PC-9 (cell line): ENCODE results near the gene ZNF423. TPM values are rescaled to one million over a fixed set of nuclear protein-coding genes. Genes with fewer than 3 reads are reported as not detected.

ENCODE experiments used
- BruUV-seq: library from RNA; stranded (reverse); fragments of 400-500 nt; replicated peaks from 2 replicates; lab custom pipeline; 2021; lab: Mats Ljungman, UMichigan
- CTCF ChIA-PET: fragments of 300-600 bp; sonication (Branson Sonifier 250); formaldehyde crosslinking; loops from one replicate; lab custom pipeline; 2022; ENCODE audit warnings: antibody characterized with exemption; lab: Charles Lee
- POLR2A ChIA-PET: fragments of 300-600 bp; sonication (Branson Sonifier 250); formaldehyde crosslinking; loops from one replicate; lab custom pipeline; 2022; ENCODE audit warnings: antibody characterized with exemption; ENCODE audit not compliant: unreplicated experiment; lab: Charles Lee
- DNase-seq, 2 experiments: peaks; one replicate each; pipeline versions ENCODE4 v3.0.0 to v3.0.0-alpha.2; 2015 to 2022; ENCODE audit warnings: mixed read lengths in 1 of 2
- H2AFZ ChIP-seq: fragments of 200-600 bp; sonication (generic); 2 replicates; pipeline ENCODE4 v1.8.1; 2017; ENCODE audit warnings: antibody characterized with exemption
- H3F3A ChIP-seq: fragments of 200-600 bp; sonication (generic); 2 replicates; pipeline ENCODE4 v1.8.1; 2017; ENCODE audit warnings: antibody characterized with exemption, mild to moderate bottlenecking, low read depth; ENCODE audit not compliant: insufficient read depth
- H3K27ac ChIP-seq: fragments of 200-600 bp; sonication (generic); 2 replicates; pipeline ENCODE4 v1.6.1; 2016; ENCODE audit warnings: mixed run types
- H3K27me3 ChIP-seq: fragments of 200-600 bp; sonication (generic); 2 replicates; pipeline ENCODE4 v1.6.1; 2016; ENCODE audit warnings: low read depth, mixed run types; ENCODE audit not compliant: insufficient read depth
- H3K36me3 ChIP-seq: fragments of 200-600 bp; sonication (generic); 2 replicates; pipeline ENCODE4 v1.6.1; 2016; ENCODE audit warnings: low read depth, mixed run types
- H3K4me1 ChIP-seq: fragments of 200-600 bp; sonication (generic); replicated peaks from 2 replicates; pipeline ENCODE4 v1.6.1; 2016; ENCODE audit warnings: mixed run types; ENCODE audit not compliant: insufficient read depth
- H3K4me2 ChIP-seq: fragments of 200-600 bp; sonication (generic); 2 replicates; pipeline ENCODE4 v1.6.1; 2017; ENCODE audit warnings: mixed run types
- H3K4me3 ChIP-seq: fragments of 200-600 bp; sonication (generic); 2 replicates; pipeline ENCODE4 v1.6.1; 2016; ENCODE audit warnings: mixed run types
- H3K79me2 ChIP-seq: fragments of 200-600 bp; sonication (generic); 2 replicates; pipeline ENCODE4 v1.6.1; 2017; ENCODE audit warnings: low read depth, mixed run types
- H3K9me2 ChIP-seq: fragments of 200-600 bp; sonication (generic); 2 replicates; pipeline ENCODE4 v1.8.1; 2017; ENCODE audit warnings: mild to moderate bottlenecking; ENCODE audit not compliant: insufficient read depth
- H3K9me3 ChIP-seq: fragments of 200-600 bp; sonication (generic); 2 replicates; pipeline ENCODE4 v1.8.1; 2016; ENCODE audit warnings: low read depth; ENCODE audit not compliant: insufficient read depth
- H4K20me1 ChIP-seq: fragments of 200-600 bp; sonication (generic); 2 replicates; pipeline ENCODE4 v1.8.1; 2017; ENCODE audit not compliant: insufficient read depth
- EZH2 ChIP-seq: fragments of 200-600 bp; sonication (generic); IDR thresholded peaks from 2 replicates; pipeline ENCODE4 v1.8.0; 2017; ENCODE audit warnings: antibody characterized with exemption, low read depth
- intact Hi-C: fragments of 100-400 bp; cut with micrococcal nuclease; formaldehyde crosslinking; loops from one replicate; pipeline ENCODE4 v1.10.0; 2022; ENCODE audit not compliant: unreplicated experiment
- total RNA-seq: library from RNA; stranded (reverse); gene quantifications from 2 replicates; pipeline ENCODE4 v1.2.3, GENCODE V29; 2021
- TF ChIP-seq, protein P1 (sequence below): fragments of 200-600 bp; sonication (generic); conservative IDR thresholded peaks from 2 replicates; pipeline ENCODE4 v1.6.1; 2017; ENCODE audit warnings: mixed run types, antibody characterized with exemption, mild to moderate bottlenecking, moderate library complexity

Gene ZNF423
- total RNA-seq, 1 experiment from 2014 or later: not detected

DNA sequence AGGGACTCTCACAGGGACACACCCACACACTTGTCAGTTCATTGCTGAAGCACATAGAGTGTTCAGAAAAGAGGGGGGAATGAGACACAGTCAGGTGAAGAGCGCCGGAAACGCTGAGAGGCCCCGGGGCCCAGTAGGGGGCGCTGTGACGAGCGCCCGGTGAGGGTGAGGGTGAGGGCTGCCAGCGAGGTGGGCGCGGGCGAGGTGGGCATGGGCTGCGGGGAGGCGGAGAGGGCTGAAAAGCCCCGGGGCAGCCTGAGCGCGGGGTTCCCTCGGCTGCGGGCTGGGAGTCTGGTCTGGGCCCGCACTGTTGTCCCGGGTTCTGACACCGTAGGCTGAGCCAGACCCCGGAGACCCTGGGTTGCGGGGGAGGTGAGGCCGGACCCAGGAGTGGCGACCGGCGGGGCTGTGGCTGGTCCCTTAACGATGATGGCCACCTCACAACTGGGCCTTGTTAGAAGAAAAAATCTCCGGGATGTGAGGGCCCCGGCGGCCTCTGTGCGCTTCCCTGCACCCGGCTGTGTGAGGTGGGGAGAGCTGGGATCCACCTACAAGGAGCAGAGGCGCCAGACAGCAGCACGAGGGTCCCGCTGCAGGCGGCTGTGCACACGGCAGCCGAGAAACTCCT is 390.9 kb downstream of the ZNF423 start:
- no peaks in the 10 kb centered on the region for H3K4me1 ChIP-seq
- DNase-seq: no peak
- H3K4me2 ChIP-seq: no peak overlapping the region
- H3K9me3 ChIP-seq: no peaks in the 10 kb centered on the region
- H3K9me2 ChIP-seq: no peaks in the 10 kb centered on the region
- H3K36me3 ChIP-seq: no peaks in the 10 kb centered on the region
- ChIA-PET POLR2A (no interaction called here), CTCF (no interaction called here)
- H3K27me3 ChIP-seq: peaks cover 67% of the 10 kb centered on the region
- H3K4me3 ChIP-seq: no peak overlapping the region
- H2AFZ ChIP-seq: no peak overlapping the region
- no peaks in the 10 kb centered on the region for H3K79me2 ChIP-seq
- TF ChIP-seq, protein P1, sequence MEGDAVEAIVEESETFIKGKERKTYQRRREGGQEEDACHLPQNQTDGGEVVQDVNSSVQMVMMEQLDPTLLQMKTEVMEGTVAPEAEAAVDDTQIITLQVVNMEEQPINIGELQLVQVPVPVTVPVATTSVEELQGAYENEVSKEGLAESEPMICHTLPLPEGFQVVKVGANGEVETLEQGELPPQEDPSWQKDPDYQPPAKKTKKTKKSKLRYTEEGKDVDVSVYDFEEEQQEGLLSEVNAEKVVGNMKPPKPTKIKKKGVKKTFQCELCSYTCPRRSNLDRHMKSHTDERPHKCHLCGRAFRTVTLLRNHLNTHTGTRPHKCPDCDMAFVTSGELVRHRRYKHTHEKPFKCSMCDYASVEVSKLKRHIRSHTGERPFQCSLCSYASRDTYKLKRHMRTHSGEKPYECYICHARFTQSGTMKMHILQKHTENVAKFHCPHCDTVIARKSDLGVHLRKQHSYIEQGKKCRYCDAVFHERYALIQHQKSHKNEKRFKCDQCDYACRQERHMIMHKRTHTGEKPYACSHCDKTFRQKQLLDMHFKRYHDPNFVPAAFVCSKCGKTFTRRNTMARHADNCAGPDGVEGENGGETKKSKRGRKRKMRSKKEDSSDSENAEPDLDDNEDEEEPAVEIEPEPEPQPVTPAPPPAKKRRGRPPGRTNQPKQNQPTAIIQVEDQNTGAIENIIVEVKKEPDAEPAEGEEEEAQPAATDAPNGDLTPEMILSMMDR: 0 out of 2 replicates have a peak, but pooled peaks have one; percentile 21
- TF ChIP-seq EZH2: no peak
- BruUV-seq: no TSS peak
- intact Hi-C loops: no loop called here
- H4K20me1 ChIP-seq: no peaks in the 10 kb centered on the region
- no peak overlapping the region for H3K27ac ChIP-seq
- no peaks in the 10 kb centered on the region for H3F3A ChIP-seq

DNA sequence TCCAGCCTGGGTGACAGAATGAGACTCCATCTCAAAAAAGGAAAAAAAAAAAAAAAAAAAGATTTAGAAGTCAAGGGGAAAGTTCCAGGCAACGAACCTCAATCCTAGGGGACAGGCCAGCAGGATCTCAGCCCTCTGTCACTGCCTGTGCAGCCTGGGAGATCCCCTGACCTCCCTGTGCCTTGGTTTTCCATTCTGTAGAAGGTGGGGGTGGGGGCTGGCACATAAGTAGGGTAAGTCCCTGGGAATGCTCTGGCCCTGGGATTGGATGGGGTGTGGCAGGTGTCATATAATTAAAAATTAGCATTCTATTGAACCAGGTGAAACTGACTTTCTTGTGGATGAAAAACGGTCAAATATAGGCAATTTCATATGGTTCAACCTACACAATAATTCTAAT is 391.8 kb downstream of the ZNF423 start:
- Histone ChIP-seq H2AFZ (no peak overlapping the region), H3K4me3 (no peak overlapping the region), H3K36me3 (no peaks in the 10 kb centered on the region), H3F3A (no peaks in the 10 kb centered on the region), H3K79me2 (no peaks in the 10 kb centered on the region), H3K9me2 (no peaks in the 10 kb centered on the region), H3K9me3 (no peaks in the 10 kb centered on the region), H3K4me1 (no peaks in the 10 kb centered on the region), H3K27ac (no peak overlapping the region), H3K27me3 (peaks cover 76% of the 10 kb centered on the region), H3K4me2 (no peak overlapping the region), H4K20me1 (no peaks in the 10 kb centered on the region)
- no peak for TF ChIP-seq EZH2
- TF ChIP-seq, protein P1: no peak
- DNase-seq: no peak
- POLR2A ChIA-PET: interaction anchor here (0.7 kb wide), 1 partner anchor 1512 kb away, joined by 4 read pairs; no protein-coding TSS in a partner anchor
- intact Hi-C loops: no loop called here
- BruUV-seq: no TSS peak
- CTCF ChIA-PET: no interaction called here

DNA sequence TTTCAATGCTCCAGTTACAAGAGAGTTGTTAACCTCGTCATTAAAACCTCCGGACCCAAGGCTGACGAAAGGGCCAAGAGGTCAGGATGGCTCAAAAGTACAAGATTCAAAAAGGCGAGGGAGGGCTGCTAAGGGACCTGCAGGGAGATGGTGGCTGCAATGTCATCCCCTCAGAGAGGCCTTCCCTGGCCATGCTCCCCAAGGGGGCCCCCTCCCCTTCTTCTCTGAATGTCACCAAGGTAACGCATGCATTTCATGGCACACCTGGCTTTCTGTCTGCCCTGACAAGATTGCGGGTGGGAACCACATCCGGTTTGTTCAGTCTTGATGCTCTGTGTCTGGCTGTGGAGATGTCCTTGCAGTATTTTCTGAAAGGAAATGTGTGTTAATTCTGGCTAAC is 392.4 kb downstream of the ZNF423 start:
- Histone ChIP-seq H3K79me2 (no peaks in the 10 kb centered on the region), H3K27me3 (peaks cover 77% of the 10 kb centered on the region), H3K36me3 (no peaks in the 10 kb centered on the region), H4K20me1 (no peaks in the 10 kb centered on the region), H3K4me3 (no peak overlapping the region), H3K9me3 (no peaks in the 10 kb centered on the region), H3K27ac (no peak overlapping the region), H2AFZ (no peak overlapping the region), H3K4me2 (no peak overlapping the region), H3F3A (no peaks in the 10 kb centered on the region), H3K9me2 (no peaks in the 10 kb centered on the region), H3K4me1 (no peaks in the 10 kb centered on the region)
- CTCF ChIA-PET: no interaction called here
- no TSS peak for BruUV-seq
- intact Hi-C loops: no loop called here
- POLR2A ChIA-PET: interaction anchor here (0.7 kb wide), 1 partner anchor 1512 kb away, joined by 4 read pairs; no protein-coding TSS in a partner anchor
- TF ChIP-seq, protein P1: no peak
- TF ChIP-seq EZH2: no peak
- no peak for DNase-seq
